Stimulated activated CD8-positive, alpha-beta memory T cell treated with anti-CD3 and anti-CD28 coated beads, Interleukin-15, amount 100 ng/mL, for 4 hours (primary cell): ENCODE results near the gene MAPKAP1.

ENCODE experiments used
- DNase-seq, 2 donors: peaks; one replicate each; pipeline ENCODE4 v3.0.0-alpha.2; 2020; ENCODE audit warnings: low read depth in 2 of 2

MAPKAP1 gene

GRCh38 chr9:125706651-125707471, at the start of gene MAPKAP1:
Gene MAPKAP1 (minus strand): TSS chr9:125707208. CDS start chr9:125672574, 34,634 bp downstream.
- peak; percentile 87 to 90 for DNase-seq

GRCh38 chr9:125756518-125756917, 49.5 kb upstream of the MAPKAP1 start:
- no peak for DNase-seq

GRCh38 chr9:125755340-125755739, 48.3 kb upstream of the MAPKAP1 start:
- no peak for DNase-seq

DNA sequence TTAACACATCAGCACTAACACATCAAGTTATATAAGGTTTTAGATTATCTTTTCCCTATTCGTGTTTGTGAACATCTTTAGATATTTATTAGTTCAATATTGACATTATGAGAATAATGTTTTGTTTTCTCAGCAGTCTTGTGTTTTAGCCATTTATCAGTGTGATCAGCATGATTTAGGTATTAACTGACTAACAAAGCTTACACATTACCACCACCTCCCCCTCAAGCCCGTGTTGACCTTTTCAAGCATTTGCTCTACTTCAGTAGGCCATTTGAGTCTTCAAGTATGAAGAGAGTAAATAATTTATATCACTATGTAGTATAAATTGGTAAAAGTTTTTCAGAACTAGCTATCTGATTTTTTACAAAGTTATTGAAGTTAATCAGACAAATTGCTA, 47.1 kb upstream of the MAPKAP1 start:
- DNase-seq = no peak

GRCh38 chr9:125752070-125752628, 45.1 kb upstream of the MAPKAP1 start:
- DNase-seq = no peak

DNA sequence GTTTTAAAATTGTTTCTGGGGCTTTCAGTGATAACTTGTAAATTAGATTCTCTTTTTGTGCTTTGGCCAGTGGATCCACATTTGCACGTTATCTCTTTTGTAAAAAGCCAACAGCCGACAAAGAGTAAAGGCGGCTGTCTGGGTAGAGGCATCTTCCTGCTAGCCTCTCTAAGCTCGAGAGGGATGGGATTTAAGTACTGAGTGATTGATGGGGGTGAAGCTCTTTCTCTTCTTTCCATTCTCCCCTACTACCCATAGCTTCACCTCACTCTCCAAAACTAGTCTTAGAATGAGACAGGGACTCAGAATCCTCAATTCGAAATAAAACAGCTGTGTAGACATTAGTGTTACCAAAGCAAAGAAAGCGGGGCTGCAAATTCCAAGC, 43.6 kb upstream of the MAPKAP1 start:
- no peak for DNase-seq

- no peak for DNase-seq
Observed at GRCh38 chr9:125749951-125750626, 43.1 kb upstream of the MAPKAP1 start.

DNA sequence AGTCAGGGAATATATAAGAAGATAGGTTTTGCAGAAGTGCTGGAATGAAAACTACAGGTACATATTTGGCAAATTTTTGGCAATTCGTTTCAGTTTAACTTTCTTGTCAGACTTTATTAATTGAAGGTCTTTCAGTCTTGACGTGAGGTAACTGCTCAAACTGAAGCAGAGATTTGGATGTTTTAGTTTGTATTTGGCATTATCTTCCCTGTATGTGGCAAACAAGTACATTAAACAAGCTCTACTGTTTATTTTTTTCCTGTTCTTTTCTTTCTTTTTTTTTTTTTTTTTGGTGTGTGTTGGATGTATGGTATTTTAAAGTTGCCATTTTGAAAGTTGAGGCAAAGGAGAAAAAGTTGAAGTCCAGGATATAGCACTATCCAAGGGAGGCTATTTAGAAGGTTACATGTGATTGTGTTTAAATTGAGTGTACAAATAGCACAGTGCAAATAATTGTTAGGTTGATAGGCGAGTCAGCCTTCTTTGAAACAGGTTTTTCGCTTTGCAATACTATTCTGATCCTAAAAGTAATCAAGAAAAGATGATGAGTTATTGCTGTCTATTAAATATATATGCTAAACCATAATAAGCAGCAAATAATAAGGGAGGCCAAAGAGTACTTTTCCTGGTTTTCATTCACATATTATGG, 42.4 kb upstream of the MAPKAP1 start:
- no peak for DNase-seq

DNA sequence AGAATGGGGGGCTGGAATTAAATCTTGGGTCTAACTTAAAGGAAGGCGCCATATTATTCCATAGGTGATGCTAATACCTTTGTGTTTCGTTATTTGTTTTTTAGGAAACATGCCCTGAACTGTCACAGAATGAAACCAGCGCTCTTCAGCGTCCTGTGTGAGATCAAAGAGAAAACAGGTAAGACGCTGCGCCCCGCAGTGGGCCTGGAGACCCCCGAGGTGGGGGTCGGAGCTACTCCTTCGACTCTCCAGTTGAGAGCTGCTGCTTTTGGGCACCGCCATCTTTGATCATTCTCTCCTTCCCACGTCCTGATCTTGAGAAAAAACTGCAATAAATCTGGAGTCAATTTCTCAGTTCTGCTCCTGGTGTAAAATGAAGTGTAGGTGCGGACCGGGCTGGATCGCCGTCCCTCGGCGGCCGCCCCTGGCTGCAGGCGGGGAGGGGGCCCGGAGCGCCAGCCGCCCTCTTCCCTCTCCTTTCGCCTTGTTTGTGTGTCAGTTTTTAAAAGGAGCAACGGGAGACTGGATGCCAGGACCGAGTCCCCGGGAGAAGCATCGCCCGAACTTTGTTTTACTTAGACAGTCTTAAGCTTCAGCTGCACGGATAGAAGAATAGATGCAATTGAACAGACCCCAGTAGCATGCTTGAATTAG, 41.6 kb upstream of the MAPKAP1 start:
- no peak for DNase-seq

GRCh38 chr9:125747765-125748445, 40.9 kb upstream of the MAPKAP1 start:
- DNase-seq = no peak

DNA sequence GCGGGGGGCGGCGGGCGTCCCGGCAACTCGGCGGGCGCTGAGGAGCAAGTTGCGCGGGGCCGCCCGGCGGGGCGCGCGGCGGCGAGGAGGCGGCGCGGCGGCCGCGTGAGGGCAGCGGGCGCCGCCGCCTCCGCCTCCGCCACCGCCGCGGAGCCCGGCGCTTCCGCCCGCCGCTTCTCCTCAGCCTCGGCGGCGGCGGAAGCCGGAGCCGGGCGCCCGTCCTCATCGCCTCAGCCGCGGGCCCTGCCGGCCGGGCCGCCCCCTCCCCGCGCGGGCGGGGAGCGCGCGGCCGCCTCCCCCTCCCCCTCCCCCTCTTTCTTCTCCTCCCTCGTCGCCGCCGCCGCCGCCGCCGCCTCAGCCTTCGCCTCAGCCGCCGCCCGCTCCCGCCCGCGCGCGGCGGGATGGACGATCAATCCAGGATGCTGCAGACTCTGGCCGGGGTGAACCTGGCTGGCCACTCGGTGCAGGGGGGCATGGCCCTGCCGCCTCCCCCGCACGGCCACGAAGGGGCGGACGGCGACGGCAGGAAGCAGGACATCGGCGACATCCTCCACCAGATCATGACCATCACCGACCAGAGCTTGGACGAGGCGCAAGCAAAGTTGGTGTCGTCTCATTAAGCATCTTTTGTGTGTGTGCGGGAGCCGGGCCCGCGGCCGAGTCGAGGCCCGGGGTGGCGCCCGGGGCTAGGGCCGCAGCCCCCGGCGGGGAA, 40.2 kb upstream of the MAPKAP1 start, which contains the start of gene PBX3:
Gene PBX3 (plus strand): TSS at position 321 of the 712 bp plus-strand sequence.
- peak in 1 of 2 donors; percentile 32 for DNase-seq

- DNase-seq = no peak
Observed at GRCh38 chr9:125746774-125747052, 39.7 kb upstream of the MAPKAP1 start.

DNA sequence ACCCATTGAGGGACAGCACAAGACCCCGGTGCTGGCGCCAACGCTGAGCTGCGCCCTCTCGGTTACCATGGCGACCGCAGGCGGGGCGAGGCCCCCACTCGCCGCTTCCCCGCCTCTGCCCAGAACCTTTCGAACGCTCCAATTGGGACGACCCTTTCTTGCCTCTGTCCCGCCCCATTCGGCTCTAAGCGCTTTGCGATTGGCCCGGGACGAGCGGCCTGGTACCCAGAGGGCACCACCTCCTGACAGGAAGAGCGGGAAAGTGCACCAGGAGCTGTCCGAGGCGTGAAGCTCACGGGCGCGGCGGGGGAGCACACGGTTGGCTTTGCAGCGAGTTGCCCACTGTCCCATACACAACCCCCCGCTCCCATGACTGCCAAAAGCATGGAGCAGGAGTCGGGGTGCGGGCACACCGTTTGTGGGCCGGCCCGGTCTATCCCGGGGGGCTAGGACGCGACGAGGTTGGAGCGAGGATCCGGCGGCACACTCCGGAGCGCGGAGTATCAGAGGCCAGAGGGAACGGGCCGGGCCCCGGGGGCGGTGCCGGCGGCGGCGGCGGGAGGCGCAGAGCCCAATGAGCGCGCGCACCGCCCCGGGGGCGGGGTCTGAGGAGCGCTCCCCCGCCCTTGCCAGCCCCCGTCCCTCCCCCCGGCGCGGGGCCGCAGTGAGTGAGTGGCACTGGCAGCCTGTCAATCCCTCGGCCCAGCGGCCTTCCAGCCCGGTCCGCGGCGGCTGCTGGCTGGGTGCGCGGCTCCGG, 39.2 kb upstream of the MAPKAP1 start:
- peak; percentile 86 to 87 for DNase-seq

- DNase-seq = no peak
Observed at GRCh38 chr9:125745682-125746016, 38.6 kb upstream of the MAPKAP1 start.

DNA sequence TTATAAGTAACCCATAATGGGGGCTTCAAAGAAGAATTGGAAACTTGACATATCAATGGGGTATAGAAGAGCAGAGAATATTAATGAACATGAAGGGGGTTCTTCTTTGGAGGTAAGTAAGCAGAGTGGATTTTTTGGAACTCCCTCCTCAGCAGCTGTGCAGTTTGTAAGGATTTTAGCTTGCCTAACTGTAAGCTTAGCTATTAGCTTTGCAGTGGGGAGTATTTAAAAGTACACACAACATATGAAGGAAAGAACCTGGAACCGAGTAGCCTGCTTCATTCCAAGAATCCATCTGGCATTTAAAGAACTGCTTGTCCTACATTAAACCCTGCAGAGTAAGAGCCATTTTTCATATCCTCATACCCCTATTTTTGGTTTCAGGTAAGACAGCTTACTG, 38.0 kb upstream of the MAPKAP1 start:
- no peak for DNase-seq

- DNase-seq = no peak
Observed at GRCh38 chr9:125744616-125745015, 37.6 kb upstream of the MAPKAP1 start.

DNA sequence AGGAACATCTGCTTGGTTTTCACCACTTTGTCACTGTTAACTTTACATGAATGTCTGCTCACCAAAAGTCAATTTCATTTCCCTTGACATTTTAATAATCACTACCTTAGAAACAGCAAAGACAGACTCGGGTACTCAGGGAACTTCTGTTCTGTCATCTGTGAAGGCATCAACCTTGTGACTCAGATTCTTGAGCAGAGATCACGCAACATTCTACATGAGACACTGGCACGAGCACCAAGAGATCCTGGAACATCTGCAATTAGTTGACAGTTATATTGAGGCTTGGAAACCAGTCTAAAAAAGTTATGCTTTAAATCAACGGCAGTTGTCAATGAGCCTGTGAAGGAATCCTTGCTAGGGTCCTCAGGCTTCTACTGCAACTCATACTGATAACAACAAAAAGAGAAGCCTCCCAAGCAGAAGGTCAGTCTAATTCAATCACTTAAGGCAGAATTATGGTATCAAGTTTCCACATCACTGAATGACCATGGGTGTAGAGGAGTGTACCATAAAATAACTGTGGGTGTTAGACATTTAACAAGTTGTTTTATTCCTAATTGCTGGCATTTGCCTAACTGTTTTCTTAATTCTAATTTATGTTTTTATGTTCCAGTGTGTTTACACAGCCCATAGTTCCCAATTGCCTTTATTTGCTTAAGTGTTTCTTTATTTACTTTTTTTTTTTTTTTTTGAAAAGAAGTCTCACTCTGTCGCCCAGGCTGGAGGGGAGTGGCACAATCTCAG, 36.8 kb upstream of the MAPKAP1 start:
- no peak for DNase-seq

DNA sequence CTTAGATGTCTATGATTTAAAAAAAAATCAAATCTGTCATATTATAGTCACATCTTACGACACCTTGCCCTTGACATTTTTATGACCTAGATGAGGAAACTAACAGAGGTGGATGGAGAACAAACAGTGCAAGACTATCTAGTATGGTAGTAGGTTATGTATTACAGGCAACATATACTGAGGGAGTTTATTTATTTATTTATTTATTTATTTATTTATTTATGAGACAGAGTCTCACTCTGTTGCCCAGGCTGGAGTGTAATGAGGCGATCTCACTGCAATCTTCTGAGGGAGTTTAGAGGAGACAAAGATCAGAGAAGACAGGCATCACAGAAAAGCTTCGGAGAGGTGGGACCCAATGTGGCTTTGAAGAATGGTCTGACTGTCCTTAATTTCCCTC, 35.6 kb upstream of the MAPKAP1 start:
- DNase-seq = no peak

DNA sequence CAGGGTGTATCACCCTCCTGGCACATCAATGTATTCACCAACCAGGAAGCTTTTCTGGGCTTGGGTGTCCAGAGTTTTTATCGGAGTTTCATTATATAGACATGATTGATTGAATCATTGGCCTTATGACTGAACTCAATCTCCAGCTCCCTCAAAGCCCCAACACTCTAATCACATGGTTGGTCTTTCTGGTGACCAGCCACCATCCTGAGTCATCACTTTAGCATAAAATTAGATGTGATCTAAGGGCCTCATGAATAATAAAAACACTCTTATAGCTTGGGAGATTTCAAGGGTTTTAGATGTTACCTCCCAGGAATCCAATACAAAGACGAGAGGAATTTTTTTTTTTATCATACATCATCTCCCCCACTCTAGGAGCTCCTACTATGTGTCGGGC, 32.4 kb upstream of the MAPKAP1 start:
- DNase-seq = no peak
